ENCODE measurements around the gene RTN4.

The RTN4 gene

DNA sequence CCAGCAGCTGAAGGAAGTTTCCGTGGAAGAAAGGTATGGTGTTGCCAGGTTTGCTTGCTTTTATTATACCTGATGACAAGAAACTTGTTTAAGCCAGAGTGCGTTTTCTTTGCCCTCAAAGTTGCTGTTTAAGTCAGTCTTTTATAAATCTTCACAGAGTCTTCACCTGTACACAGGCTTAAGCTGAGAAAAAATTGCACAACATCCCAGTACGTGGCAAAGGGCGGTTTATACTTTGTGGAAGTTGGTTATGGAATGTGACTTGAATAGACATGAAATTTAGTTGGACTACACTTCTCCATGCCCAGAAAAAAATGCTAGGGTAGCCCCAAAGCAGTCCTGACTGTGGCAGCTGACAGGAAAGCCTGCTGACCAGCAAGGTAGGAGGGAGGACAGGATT, 121.5 kb downstream of the RTN4 start:
- no peak for DNase-seq (ENCODE audit: insufficient read length, low spot score)
- TF ChIP-seq POLR2A (IDR thresholded peaks at IDR 0.05; ENCODE audit: low read depth, low read length) (no peak), PAX5 (IDR thresholded peaks at IDR 0.05; ENCODE audit: insufficient read depth, low read length, severe bottlenecking) (no peak), POLR2AphosphoS5 (IDR thresholded peaks at IDR 0.05; ENCODE audit: low read depth, low read length) (no peak), POU2F2 (IDR thresholded peaks at IDR 0.05; ENCODE audit: low read depth, low read length) (no peak), SPI1 (IDR thresholded peaks at IDR 0.05; ENCODE audit: low read depth, low read length) (no peak), TAF1 (IDR thresholded peaks at IDR 0.05; ENCODE audit: low read depth, low read length) (no peak)
- no peak for FAIRE-seq

DNA sequence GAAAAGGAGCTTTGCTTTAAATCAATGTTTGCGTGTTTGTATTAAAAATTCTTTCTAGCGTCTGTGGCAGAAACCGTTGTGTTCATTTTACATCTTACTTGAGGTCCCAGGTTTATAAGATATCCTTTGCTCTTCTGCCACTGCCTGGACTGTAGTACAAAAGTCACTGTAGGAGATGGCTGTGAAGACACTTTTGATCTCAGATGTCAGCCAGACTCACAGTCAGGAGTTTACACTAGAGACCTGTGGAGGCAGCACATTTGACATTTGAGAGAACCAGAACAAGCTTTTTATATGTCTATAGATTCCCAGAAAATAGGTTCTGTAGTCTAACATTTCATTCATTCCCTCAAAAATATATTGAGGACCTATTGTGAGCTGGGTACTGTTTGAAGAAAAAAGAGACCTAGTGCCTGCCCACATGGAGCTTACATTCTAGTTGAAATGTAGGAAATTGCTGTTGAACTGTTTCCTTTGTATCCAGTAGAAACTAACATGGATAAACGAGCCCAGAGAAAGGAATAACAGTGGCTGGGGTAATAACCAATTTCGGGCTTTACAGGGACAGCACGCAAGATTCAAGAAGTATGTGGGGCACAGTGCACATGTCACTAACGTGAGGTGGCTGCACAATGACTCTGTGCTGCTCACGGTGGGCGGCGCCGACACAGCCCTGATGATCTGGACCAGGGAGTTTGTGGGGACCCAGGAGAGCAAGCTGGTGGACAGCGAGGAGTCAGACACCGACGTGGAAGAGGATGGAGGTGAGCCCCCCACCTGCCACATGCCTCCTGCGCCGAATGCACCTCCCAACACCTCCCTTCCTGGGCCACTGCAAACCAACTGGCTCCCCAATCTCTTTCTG, 122.3 kb downstream of the RTN4 start:
- TF ChIP-seq SPI1 (IDR thresholded peaks at IDR 0.05; ENCODE audit: low read depth, low read length) = no peak
- TF ChIP-seq POLR2A (IDR thresholded peaks at IDR 0.05; ENCODE audit: low read depth, low read length) = no peak
- TF ChIP-seq TAF1 (IDR thresholded peaks at IDR 0.05; ENCODE audit: low read depth, low read length) = no peak
- no peak for TF ChIP-seq POU2F2 (IDR thresholded peaks at IDR 0.05; ENCODE audit: low read depth, low read length)
- no peak for TF ChIP-seq POLR2AphosphoS5 (IDR thresholded peaks at IDR 0.05; ENCODE audit: low read depth, low read length)
- no peak for TF ChIP-seq PAX5 (IDR thresholded peaks at IDR 0.05; ENCODE audit: insufficient read depth, low read length, severe bottlenecking)
- no peak for DNase-seq (ENCODE audit: insufficient read length, low spot score)
- FAIRE-seq = no peak

DNA sequence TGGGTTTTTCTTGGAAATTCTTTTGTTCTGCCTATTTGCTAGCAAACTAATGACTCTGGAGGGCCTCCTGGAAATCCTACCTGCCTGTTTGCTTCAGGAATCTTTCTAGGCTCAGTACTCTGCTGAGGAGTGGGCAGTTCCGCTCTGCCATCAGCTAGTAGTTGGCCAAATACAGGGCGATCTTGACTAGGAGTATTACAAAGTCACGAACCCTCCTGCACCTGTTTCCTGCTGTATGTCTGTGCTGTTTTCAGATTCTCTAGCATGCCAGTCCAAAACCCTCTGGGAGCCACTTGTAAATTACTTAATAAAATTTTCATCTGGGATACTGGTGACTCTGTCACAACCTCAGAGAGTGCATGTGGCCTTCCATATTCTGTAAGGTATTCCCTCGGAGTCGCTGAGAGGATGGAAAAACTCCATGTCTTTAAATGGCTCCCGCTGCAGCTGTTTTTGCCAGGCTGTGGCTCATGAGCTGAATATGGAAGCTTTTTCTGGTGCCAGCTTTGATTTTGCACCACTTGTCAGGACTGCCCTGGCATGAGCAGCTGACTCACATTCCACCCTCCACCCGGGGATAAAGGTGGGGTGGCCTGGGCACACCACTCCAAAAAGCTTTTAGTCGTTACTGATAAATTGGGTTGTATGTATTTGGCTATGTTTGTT, 123.0 kb downstream of the RTN4 start:
- no peak for FAIRE-seq
- TF ChIP-seq POLR2A (IDR thresholded peaks at IDR 0.05; ENCODE audit: low read depth, low read length) (no peak), POLR2AphosphoS5 (IDR thresholded peaks at IDR 0.05; ENCODE audit: low read depth, low read length) (no peak)

DNA sequence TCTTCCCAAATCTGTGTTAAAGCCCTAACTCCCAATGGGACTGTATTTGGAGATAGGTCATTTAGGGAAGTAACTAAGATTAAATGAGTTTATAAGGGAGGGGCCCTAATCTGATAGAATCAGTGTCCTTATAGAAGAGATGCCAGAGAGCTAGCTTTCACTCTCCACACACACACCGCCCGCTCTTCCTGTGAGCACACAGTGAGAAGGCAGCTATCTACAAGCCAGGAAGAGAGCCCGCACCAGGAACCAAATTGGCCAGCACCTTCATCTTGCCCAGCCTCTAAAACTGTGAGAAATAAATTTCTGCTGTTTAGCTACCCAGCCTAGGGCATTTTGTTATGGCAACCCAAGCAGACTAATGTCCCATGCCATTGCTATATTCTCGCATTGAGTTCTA, 125.2 kb downstream of the RTN4 start:
- TF ChIP-seq TAF1 (IDR thresholded peaks at IDR 0.05; ENCODE audit: low read depth, low read length) (no peak), POU2F2 (IDR thresholded peaks at IDR 0.05; ENCODE audit: low read depth, low read length) (no peak), SPI1 (IDR thresholded peaks at IDR 0.05; ENCODE audit: low read depth, low read length) (no peak), POLR2AphosphoS5 (IDR thresholded peaks at IDR 0.05; ENCODE audit: low read depth, low read length) (no peak), PAX5 (IDR thresholded peaks at IDR 0.05; ENCODE audit: insufficient read depth, low read length, severe bottlenecking) (no peak), POLR2A (IDR thresholded peaks at IDR 0.05; ENCODE audit: low read depth, low read length) (no peak)
- FAIRE-seq (no peak), DNase-seq (ENCODE audit: insufficient read length, low spot score) (no peak)

More for the DNA sequence above, 123.0 kb downstream of the RTN4 start:
- DNase-seq (ENCODE audit: insufficient read length, low spot score) = no peak

DNA sequence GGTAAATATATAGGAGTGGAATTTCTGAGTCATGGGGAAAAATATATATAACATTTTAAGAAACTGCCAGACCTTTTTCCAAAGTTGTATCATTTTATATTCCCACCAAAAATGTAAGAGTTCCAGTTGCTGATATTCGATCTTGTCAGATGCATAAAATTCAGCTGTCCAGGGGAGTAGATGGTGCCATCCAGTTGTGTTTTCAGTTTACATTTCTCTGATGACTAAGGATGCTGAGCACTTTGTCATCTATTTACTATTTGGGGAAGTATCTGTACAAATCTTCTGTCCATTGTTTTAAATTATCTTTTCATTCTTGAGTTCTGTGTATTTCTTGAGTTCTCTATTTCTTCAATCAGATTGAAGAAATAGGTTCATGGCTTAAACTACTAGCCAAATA, 126.1 kb downstream of the RTN4 start:
- FAIRE-seq (no peak), DNase-seq (ENCODE audit: insufficient read length, low spot score) (no peak)
- no peak for TF ChIP-seq POLR2AphosphoS5 (IDR thresholded peaks at IDR 0.05; ENCODE audit: low read depth, low read length)
- no peak for TF ChIP-seq PAX5 (IDR thresholded peaks at IDR 0.05; ENCODE audit: insufficient read depth, low read length, severe bottlenecking)
- TF ChIP-seq POU2F2 (IDR thresholded peaks at IDR 0.05; ENCODE audit: low read depth, low read length) = no peak
- no peak for TF ChIP-seq TAF1 (IDR thresholded peaks at IDR 0.05; ENCODE audit: low read depth, low read length)
- no peak for TF ChIP-seq POLR2A (IDR thresholded peaks at IDR 0.05; ENCODE audit: low read depth, low read length)
- no peak for TF ChIP-seq SPI1 (IDR thresholded peaks at IDR 0.05; ENCODE audit: low read depth, low read length)

Measured in GM12891 (cell line).